Measurements from ENCODE around the gene TEX26. TPM values are rescaled to one million over a fixed set of nuclear protein-coding genes. Genes with fewer than 3 reads are reported as not detected.

TEX26 gene
- total and polyA plus RNA-seq, 2 of the 4 experiments (the other 2 are of a cell fraction), result not detected

DNA sequence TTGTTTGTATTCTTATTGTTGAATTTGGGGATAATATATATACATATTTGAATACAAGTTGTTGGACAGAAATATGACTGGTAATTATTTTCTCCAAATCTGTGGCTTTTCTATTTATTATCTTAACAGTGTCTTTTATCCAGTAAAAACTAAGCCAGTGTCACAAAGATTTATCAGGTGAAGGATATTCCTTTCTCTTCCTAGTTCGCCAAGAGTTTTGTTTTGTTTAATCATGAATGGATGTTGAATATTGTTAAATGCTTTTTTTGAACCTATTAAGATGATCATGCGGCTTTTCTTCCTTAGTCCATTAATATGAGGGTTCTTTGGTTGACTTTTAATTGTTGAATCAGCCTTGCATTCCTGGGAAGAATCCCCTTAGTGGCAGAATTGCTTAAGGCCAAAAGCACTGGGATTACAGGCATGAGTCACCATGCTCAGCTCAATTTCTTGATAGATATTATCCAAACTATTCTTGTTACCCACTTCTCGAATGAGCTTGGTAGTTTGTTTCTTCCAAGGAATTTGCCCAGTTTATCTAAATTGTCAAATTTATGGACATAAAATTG is 53.3 kb downstream of the TEX26 start:
- ATAC-seq (ENCODE audit: low read depth) (peak; percentile 80), DNase-seq (peak; percentile 79)
- ChIA-PET POLR2A (ENCODE audit: unreplicated experiment) (no interaction called here), CTCF (no interaction called here)
- no peak overlapping the region for H3K23ac ChIP-seq (ENCODE audit: low read depth, low read length)
- no peak overlapping the region for H2AFZ ChIP-seq (replicated peaks; ENCODE audit: low read length, poor library complexity)
- H3K9me3 ChIP-seq (ENCODE audit: control insufficient read depth, insufficient read depth, low read length), result no peaks in the 10 kb centered on the region
- no peak overlapping the region for H2AK5ac ChIP-seq (ENCODE audit: low read depth, low read length)
- H4K8ac ChIP-seq (ENCODE audit: low read depth in 2 of 2, low read length in 2 of 2), result no peak overlapping the region
- no peak overlapping the region for H2BK5ac ChIP-seq (ENCODE audit: low read depth, low read length, poor library complexity, severe bottlenecking)
- intact Hi-C loops (cut with micrococcal nuclease), result no loop called here
- H3K27me3 ChIP-seq (ENCODE audit: control insufficient read depth, insufficient read depth, low read length), result no peaks in the 10 kb centered on the region
- H3K4me1 ChIP-seq (ENCODE audit: control insufficient read depth, insufficient read depth, low read length), result no peaks in the 10 kb centered on the region
- no peak overlapping the region for H3K4ac ChIP-seq (ENCODE audit: low read depth, low read length)
- no peak overlapping the region for H3K9ac ChIP-seq (ENCODE audit: low read depth, low read length)
- H3K4me2 ChIP-seq (ENCODE audit: low read depth, low read length), result no peak overlapping the region; the same call in 1 of the 2 replicates
- no peak overlapping the region for H4K5ac ChIP-seq (ENCODE audit: low read depth, low read length)
- no peak overlapping the region for H3K18ac ChIP-seq (ENCODE audit: low read depth, low read length)
- H3K4me3 ChIP-seq (ENCODE audit: insufficient read depth, low read depth, low read length), result no peak overlapping the region
- H3K27ac ChIP-seq (ENCODE audit: insufficient read depth, low read length), result peak overlapping the region; percentile 33; the same call in 1 of the 2 replicates
- no peak overlapping the region for H4K91ac ChIP-seq (ENCODE audit: insufficient read depth, low read depth, low read length)
- no peaks in the 10 kb centered on the region for H3K9me1 ChIP-seq (ENCODE audit: insufficient read depth, low read length)
- H3K79me1 ChIP-seq (ENCODE audit: low read depth in 1 of 2, low read length in 2 of 2), result no peaks in the 10 kb centered on the region
- H2BK120ac ChIP-seq (ENCODE audit: low read depth, low read length), result no peak overlapping the region
- dilution Hi-C loops (cut with HindIII; ENCODE audit: low sequenced_read_pairs, unreplicated experiment), result no loop called here
- no CpG with 5 or more reads among the region's 3 CpGs for WGBS, 2 experiments (ENCODE audit: extremely low coverage in 2 of 2, insufficient read length in 1 of 2)
- no peak overlapping the region for H2BK20ac ChIP-seq (ENCODE audit: low read depth, low read length)
- H2BK15ac ChIP-seq (ENCODE audit: low read depth, low read length), result no peak overlapping the region
- BruUV-seq (replicated peaks), result no TSS peak
- H3K56ac ChIP-seq (ENCODE audit: extremely low read depth, insufficient read depth, low read length), result no peak overlapping the region
- no peaks in the 10 kb centered on the region for H3K36me3 ChIP-seq (ENCODE audit: control insufficient read depth, insufficient read depth, low read length)
- TF ChIP-seq, protein P1, sequence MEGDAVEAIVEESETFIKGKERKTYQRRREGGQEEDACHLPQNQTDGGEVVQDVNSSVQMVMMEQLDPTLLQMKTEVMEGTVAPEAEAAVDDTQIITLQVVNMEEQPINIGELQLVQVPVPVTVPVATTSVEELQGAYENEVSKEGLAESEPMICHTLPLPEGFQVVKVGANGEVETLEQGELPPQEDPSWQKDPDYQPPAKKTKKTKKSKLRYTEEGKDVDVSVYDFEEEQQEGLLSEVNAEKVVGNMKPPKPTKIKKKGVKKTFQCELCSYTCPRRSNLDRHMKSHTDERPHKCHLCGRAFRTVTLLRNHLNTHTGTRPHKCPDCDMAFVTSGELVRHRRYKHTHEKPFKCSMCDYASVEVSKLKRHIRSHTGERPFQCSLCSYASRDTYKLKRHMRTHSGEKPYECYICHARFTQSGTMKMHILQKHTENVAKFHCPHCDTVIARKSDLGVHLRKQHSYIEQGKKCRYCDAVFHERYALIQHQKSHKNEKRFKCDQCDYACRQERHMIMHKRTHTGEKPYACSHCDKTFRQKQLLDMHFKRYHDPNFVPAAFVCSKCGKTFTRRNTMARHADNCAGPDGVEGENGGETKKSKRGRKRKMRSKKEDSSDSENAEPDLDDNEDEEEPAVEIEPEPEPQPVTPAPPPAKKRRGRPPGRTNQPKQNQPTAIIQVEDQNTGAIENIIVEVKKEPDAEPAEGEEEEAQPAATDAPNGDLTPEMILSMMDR (conservative IDR thresholded peaks at IDR 0.05; ENCODE audit: low read depth, low read length), result no peak
- TF ChIP-seq NFE2L2 (IDR thresholded peaks at IDR 0.05; ENCODE audit: low read depth, low read length) (no peak), SMC3 (IDR thresholded peaks at IDR 0.05; ENCODE audit: low read depth, low read length) (no peak), RFX5 (IDR thresholded peaks at IDR 0.05; ENCODE audit: low read depth, low read length) (no peak), MAFK (IDR thresholded peaks at IDR 0.05; ENCODE audit: low read depth, low read length) (no peak; the same call in 1 of the 2 replicates), FOS (IDR thresholded peaks at IDR 0.05; ENCODE audit: low read depth, low read length) (peak; percentile 82; the same call in 1 of the 2 replicates), RCOR1 (IDR thresholded peaks at IDR 0.05; ENCODE audit: insufficient replicate concordance, low read length) (no peak), CHD1 (IDR thresholded peaks at IDR 0.05; ENCODE audit: low read depth, low read length) (no peak), BHLHE40 (IDR thresholded peaks at IDR 0.05; ENCODE audit: low read depth, low read length) (no peak), RAD21 (IDR thresholded peaks at IDR 0.05; ENCODE audit: low read length) (no peak), POLR2A (IDR thresholded peaks at IDR 0.05; ENCODE audit: low read depth, low read length) (no peak), MXI1 (IDR thresholded peaks at IDR 0.05; ENCODE audit: borderline replicate concordance, low read depth, low read length) (no peak), MAZ (IDR thresholded peaks at IDR 0.05; ENCODE audit: borderline replicate concordance, low read depth, low read length) (no peak), CEBPB (IDR thresholded peaks at IDR 0.05; ENCODE audit: low read depth, low read length) (peak; percentile 85)
- TF ChIP-seq, protein P2, sequence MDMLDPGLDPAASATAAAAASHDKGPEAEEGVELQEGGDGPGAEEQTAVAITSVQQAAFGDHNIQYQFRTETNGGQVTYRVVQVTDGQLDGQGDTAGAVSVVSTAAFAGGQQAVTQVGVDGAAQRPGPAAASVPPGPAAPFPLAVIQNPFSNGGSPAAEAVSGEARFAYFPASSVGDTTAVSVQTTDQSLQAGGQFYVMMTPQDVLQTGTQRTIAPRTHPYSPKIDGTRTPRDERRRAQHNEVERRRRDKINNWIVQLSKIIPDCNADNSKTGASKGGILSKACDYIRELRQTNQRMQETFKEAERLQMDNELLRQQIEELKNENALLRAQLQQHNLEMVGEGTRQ (IDR thresholded peaks at IDR 0.05; ENCODE audit: low read depth, low read length), result no peak
- TF ChIP-seq, protein P3, sequence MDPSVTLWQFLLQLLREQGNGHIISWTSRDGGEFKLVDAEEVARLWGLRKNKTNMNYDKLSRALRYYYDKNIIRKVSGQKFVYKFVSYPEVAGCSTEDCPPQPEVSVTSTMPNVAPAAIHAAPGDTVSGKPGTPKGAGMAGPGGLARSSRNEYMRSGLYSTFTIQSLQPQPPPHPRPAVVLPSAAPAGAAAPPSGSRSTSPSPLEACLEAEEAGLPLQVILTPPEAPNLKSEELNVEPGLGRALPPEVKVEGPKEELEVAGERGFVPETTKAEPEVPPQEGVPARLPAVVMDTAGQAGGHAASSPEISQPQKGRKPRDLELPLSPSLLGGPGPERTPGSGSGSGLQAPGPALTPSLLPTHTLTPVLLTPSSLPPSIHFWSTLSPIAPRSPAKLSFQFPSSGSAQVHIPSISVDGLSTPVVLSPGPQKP (IDR thresholded peaks at IDR 0.05; ENCODE audit: borderline replicate concordance, low read depth, low read length), result no peak
- H4K20me1 ChIP-seq (ENCODE audit: insufficient read depth, low read length), result no peaks in the 10 kb centered on the region
- no peak overlapping the region for H2AK9ac ChIP-seq (replicated peaks; ENCODE audit: low read depth, low read length, poor library complexity)
- no peak overlapping the region for H3K14ac ChIP-seq (replicated peaks; ENCODE audit: low read depth, low read length)
- in situ Hi-C loops (cut with MboI; ENCODE audit: low sequenced_read_pairs), result no loop called here

Measured in IMR-90 (cell line).